AG09319 (cell line): Measurements from ENCODE around the gene IQCN.

ENCODE experiments used
- DNase-seq: peaks from one replicate; pipeline ENCODE4 v3.0.0-alpha.2; 2010; ENCODE audit warnings: low read depth; ENCODE audit errors: extremely low read depth
- CTCF ChIP-seq: IDR thresholded peaks from 2 replicates; pipeline ENCODE4 v1.5.1; 2011; ENCODE audit warnings: low read depth, mild to moderate bottlenecking, inconsistent platforms, low read length, moderate library complexity

Gene IQCN

GRCh38 chr19:18306209-18306887, 32.1 kb upstream of the IQCN start:
- DNase-seq, result no peak
- no peak for TF ChIP-seq CTCF

- TF ChIP-seq CTCF, result no peak
- no peak for DNase-seq
Observed at GRCh38 chr19:18304458-18305310, 30.4 kb upstream of the IQCN start.

GRCh38 chr19:18304208-18304457, 29.9 kb upstream of the IQCN start:
- DNase-seq, result no peak
- TF ChIP-seq CTCF, result no peak

GRCh38 chr19:18301718-18302111, 27.5 kb upstream of the IQCN start:
- no peak for DNase-seq
- no peak for TF ChIP-seq CTCF

GRCh38 chr19:18300930-18301717, 26.9 kb upstream of the IQCN start:
- no peak for DNase-seq
- no peak for TF ChIP-seq CTCF

- no peak for DNase-seq
- no peak for TF ChIP-seq CTCF
Observed at GRCh38 chr19:18299654-18300053, 25.4 kb upstream of the IQCN start.

GRCh38 chr19:18298601-18299000, 24.3 kb upstream of the IQCN start:
- TF ChIP-seq CTCF, result no peak
- no peak for DNase-seq
